ENCODE results near the gene STUM.

STUM gene

DNA sequence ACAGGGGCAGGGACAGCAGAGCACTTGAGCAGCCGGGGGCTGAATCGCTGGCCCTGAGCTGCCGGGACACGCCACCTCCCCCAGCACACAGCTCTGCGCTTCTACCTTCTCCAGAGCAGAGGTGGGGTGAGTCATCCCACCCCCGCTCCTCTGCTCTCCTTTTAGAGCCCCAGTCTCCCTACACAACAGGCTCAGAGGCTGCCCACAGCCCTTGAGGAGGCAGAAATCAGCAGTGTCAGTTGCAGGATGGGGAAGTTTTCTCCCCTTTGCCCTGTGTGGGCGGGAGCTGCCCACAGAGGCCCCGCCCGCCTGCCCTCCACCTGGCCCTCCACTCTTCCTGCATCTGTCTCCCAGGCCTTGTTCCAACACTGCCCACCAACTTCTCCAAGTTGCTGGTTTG is 94.6 kb downstream of the STUM start:
- DNase-seq, result no peak

DNA sequence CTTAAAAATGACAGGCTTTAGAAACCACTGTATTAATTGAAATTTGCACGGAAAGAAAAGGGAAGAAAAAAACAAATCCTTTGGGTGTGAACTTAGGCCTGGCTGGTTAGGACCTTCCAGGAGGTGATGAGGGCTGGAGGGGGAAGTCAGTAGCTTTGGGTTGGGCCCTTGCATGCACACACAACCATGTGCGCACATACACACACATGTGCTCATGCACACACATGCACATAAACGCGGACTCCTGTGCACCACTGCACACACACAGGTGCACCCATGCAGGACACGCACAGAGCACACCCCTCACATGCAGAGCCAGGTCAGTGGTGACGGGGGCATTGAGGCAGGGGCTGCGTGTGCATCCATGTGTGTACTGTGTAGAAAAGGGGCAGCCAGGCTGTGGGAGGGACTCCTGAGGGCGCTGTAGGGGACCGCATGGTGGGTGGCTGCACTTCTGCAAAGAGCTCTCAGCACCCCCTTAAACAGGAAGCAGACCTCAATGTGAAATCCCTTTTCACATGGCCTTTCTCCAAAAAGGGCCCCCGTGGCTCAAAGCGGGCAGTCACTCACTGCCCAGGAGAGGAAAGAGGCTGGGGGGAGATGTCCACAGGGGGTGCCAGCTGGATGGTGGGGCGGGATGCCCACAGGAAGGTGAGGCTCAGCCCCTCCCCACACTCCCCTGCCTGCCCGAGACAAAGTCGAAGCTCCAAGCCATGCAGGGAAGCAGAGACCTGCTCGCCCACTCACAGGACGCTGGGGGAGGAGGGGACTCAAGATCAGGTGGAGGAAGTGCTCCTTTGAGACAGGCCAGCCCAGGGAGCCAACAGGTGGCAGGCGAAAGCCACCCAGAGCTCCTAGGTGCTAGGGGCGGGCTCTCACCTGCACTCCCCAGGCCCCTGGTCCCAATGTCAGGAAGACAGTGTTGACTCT is 95.3 kb downstream of the STUM start:
- DNase-seq, result no peak

GRCh38 chr1:226644541-226645176 is 96.1 kb downstream of the STUM start:
- DNase-seq, result no peak

GRCh38 chr1:226645279-226645976 is 96.9 kb downstream of the STUM start:
- no peak for DNase-seq

- no peak for DNase-seq
These were observed 97.7 kb downstream of the STUM start for GRCh38 chr1:226646026-226646869.

DNA sequence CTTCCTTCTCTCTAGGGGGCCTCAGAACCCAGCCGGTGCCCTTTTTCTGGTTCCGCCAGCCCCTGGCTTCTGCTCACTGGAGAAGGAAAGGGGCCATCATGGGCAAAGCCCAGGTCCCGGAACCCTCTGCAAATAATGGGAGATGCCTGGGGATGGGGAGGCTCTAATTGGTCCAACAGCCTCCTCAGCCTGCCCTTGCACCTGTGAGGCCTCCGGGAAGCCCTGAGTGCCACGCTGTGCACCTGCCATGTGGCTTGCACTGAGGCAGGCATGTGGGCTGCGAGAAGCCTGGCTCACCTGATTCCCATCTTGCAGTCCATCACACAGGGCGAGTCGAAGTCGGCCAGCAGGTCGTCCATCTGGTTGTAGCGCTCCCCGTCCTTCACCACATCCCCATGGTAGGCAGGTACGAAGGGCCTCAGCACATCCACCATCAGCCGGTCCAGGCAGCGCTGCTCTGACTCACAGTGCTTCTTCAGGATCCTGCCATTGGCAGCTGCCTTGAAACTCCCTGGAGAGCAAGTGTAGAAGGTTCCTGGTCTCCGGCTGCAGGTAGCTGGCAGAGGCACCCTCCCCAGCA is 98.4 kb downstream of the STUM start:
- no peak for DNase-seq

DNA sequence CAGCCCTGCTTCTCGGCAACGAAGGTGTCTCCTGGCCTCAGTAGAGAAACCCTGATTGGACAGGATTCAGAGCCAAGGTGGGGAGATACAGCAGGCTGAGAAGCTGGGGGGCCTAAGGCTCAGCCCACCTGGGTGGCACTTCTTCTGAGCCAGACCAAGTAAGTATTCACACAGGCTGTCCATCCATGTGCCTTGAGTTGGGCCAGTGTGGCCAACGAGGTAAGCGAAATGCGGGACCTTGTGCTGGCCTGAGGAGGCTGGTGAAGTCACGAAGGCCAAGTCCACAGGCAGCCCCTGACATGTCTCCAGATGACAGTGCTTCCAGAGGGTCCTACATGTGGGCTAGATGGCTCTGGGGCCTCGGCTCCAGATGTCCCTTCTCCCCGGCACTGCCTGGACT is 99.2 kb downstream of the STUM start:
- no peak for DNase-seq

- DNase-seq, result no peak
These were observed 99.9 kb downstream of the STUM start for GRCh38 chr1:226648421-226648820.

DNA sequence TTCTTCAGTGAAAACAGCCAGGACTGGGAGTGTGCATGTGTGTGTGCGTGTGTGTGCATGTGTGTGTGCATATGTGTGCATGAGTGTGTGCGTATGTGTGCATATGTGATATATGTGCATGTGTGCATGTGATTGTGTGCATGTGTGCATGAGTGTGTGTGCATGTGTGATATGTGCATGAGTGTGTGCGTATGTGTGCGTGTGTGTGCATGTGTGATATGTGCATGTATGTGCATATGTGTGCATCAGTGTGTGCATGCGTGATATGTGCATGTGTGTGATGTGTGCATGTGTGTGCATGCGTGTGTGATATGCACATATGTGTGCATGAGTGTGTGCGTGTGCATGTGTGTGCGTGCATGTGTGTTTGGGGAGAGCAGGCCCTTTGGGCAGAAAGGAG is 100.7 kb downstream of the STUM start:
- no peak for DNase-seq

- DNase-seq, result peak; percentile 18
These were observed 101.2 kb downstream of the STUM start for GRCh38 chr1:226649780-226650179.

DNA sequence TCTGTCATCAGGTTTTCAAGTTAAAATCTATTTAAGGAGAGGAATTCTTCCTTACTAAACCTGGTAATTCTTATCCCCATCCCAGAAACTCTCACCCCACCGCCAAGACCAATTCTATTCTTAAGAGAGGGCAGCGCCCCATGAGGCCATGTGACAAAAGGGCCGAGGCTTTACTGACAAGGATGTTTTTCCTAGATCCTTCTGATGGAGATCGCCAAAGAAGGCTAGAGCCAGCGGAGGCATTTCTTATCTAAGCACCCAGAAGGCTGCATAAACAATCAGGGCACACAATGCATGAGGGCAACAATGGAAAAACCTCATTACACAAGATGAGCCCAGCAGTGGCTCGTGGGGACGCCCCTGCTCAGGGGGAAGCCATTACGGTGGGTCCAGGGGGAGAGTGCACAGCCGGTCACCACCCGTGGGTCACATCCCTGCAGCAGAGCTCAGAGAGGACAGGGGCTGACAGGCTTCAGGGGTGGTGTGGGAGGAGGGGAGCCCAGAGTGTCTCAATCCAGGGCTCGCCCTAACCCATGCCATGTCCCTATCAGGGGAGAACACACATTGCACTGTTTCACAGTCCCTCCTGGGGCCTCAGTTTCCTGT is 101.8 kb downstream of the STUM start:
- no peak for DNase-seq

DNA sequence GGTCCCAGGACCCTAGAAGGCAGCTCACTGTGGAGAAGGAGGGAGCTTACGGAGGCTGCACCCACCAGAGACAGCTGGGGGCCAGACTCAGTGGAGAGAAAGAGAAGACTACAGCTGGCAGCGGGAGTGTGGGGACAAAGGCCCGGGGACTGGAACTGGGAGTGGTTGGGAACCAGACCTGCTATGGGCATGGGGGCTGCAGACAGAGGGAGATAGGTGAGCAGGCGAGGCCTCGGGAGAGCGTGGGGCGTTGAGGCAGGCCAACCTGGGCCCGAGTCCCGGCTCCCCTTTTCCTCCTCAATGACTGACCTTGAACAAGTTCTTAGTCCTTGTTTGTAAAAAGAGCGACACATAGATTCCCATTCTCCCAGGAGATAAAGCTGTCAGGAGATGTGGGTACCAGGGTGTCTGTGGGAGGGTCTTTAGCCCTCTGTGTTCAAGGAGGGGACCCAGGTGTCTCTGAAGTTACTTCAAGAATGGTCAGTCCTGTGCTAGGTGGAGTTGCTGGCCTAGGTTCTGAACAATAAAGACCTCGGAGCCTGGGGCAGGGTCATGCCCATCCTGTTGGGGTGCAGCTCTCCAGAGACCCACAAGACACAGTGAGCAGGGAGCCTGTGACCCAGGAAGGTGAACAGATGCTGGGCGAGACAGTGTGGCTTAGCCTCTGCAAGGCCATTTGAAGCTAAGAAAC is 102.6 kb downstream of the STUM start:
- no peak for DNase-seq

DNA sequence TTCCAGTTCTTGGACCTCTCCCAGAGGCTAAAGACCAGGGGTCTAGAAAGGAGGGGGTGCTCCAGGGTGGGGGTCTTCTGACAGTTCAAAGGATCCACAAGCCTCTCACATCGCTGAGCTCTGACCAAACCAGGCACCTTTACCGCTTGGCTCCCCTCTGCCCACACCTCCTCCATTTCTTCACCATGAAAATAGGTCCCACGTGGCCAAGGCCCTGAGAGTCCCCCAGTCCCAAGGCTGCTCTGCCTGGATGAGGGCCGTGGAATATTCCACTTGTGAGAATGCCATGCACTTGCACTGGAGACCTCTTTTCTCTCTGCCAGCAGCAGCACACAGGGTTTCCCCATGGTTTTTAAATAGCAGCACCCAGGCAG is 103.2 kb downstream of the STUM start:
- no peak for DNase-seq

DNA sequence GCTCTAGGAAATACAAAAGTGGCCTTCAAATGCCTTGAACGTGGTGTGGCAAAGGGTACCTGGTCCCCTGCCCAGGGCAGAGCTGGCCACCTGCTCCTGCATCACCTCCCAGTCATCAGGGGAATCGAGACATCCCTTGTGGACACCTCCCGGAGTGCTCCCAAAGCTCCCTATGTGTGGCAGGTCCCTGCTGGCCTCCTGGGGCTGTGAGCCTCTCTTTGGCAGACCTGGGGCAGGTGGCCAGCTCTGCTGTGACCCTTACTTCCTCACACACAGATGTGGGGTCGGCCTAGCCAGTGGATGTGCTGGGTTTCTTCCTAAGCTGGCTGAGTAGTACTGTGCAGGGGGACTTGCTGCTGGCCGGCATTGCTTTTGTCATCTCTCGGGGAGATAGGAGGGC is 104.0 kb downstream of the STUM start:
- DNase-seq, result no peak

- no peak for DNase-seq
These were observed 104.9 kb downstream of the STUM start for GRCh38 chr1:226653311-226653921.

DNA sequence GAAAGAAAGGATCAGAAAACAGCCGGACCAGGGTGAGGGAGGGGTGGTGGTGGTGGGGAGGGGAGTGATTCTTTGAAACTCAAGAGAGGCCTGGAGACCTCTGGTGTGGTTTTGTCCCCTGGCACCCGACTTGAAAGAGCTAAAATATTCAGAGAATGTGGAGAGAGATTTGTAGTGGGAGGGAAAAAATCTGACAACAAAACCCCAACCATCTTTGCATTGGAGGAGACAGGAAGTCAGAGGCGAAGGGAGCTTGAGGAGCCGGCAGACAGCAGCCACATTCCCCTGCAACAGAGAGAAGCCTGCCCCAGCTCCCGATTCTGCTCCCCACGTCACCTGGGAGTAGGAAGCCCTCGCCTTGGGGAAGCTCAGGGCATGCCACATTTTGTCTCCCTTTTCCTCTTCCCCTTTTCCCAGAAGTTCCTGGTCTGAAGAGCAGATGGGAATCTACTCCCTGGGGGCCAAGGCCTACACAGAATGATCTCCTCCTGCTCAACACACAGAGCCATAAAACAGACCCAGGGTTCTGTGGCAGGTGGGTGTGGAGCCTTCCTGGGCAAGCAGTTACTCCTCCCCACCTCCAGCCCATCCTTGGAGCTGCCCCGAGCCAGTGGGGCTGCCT is 105.6 kb downstream of the STUM start:
- DNase-seq, result no peak

GRCh38 chr1:226654668-226655055 is 106.1 kb downstream of the STUM start:
- DNase-seq, result no peak

DNA sequence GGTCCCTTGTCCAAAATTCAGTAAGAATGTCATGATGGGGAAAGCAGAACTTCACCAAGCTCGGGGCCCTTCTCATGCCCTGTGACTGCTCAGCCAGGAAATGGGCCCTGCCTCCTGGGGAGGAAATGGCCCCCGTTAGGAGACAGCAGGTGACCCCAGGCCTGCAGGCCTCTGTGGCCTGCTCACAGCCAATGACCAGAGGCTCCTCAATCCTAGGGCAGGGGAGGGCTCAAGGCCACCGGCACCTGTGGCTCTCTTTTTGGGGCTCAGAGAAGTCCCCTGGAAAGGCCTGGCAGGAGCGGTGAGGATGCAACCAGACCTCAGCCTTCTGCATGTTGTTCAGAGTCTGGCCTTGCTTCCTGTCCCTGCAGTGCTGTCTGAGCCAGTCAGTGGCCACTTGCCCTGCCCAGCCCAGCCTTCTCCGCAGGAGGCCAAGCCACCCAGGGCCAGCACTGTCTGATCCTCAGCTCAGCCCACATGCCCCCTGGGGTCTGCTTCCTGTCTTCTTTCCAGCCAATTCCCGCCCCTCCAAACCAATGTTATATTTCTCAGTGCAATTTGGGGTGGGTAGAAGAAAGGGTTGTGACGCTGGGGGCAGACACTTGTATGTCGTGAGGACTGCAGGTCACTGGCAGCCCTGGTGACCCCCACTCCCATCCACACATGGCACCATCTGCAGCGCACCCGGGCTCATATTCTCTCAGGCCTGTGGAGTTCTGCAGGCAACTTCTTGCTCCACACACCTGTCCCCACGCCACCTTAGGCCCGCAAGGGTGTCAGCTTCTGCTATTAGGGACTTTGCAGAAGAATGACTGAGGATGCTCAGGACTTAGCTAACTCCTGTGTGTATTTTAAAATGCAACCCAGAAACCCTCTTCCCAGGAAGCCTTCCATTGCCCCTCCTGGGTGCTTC is 106.9 kb downstream of the STUM start:
- peak; percentile 38 for DNase-seq

DNA sequence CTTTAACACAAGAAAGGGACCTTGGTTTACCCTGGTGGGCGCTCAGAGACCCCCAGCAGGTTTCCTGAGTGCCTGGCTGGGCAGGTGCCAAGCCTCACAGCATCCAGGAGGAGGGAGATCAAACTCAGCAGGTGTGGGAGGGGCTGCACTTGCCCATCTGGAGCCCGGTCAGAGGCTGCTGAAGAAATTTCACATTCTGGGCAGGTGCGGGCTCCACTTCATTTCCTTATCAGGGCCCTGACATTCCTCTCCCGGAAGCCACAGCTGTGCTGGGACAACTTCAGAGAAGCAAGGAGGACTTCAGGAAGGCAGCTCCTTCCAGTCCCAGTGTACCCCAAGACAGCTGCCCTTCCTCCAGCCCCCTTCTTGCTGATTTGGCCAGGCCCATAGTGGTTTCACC is 107.6 kb downstream of the STUM start:
- DNase-seq, result peak; percentile 73
